Vagina (tissue), 2 donors: ENCODE results near the gene ZNF432. TPM values are rescaled to one million over a fixed set of nuclear protein-coding genes. Genes with fewer than 3 reads are reported as not detected.
A peak's percentile ranks its signal among the peaks of the same experiment; 100 is the strongest.
"Not testable (repeated sequence)": the region's sequence is repeated elsewhere in the genome, so short reads cannot be mapped to it uniquely, and the experiment has no call there.

Experiments
- DNase-seq, 2 donors: peaks; one replicate each; pipeline ENCODE4 v3.0.0-alpha.2; 2017; ENCODE audit errors: extremely low spot score in 2 of 2
- H3K27ac ChIP-seq: fragments of 200-600 bp; sonication (generic); one replicate; pipeline ENCODE4 v1.5.1; 2019
- H3K27me3 ChIP-seq: fragments of 200-600 bp; sonication (generic); one replicate; pipeline ENCODE4 v1.5.1; 2019
- H3K36me3 ChIP-seq, 2 donors: fragments of 200-600 bp; sonication (generic); one replicate each; pipeline ENCODE4 v1.5.1; 2017 to 2019
- H3K4me1 ChIP-seq: fragments of 200-600 bp; sonication (generic); one replicate; pipeline ENCODE4 v1.5.1; 2019
- H3K4me3 ChIP-seq, 2 donors: fragments of 200-600 bp; sonication (generic); 1 replicate in 1 of 2; 2 replicates in 1 of 2; pipeline ENCODE4 v1.5.1; 2016 to 2019
- H3K9me3 ChIP-seq: fragments of 200-600 bp; sonication (generic); one replicate; pipeline ENCODE4 v1.5.1; 2019
- CTCF ChIP-seq, 3 experiments: fragments of 450-650 bp in 2 of 3; fragments of 200-600 bp in 1 of 3; sonication (generic) in 1 of 3; IDR thresholded peaks; one replicate each; pipeline ENCODE4 v1.5.1; 2017 to 2019; ENCODE audit warnings: antibody characterized with exemption in 3 of 3, mild to moderate bottlenecking in 2 of 3, moderate library complexity in 2 of 3
- POLR2A ChIP-seq, 2 donors: fragments of 450-650 bp; IDR thresholded peaks; one replicate each; pipeline ENCODE4 v1.6.1; 2017; ENCODE audit warnings: antibody characterized with exemption in 2 of 2, mild to moderate bottlenecking in 2 of 2, moderate library complexity in 2 of 2
- POLR2AphosphoS5 ChIP-seq, 2 donors: sonication (generic); formaldehyde crosslinking; IDR thresholded peaks; one replicate each; pipeline ENCODE4 v1.9.0; 2017; ENCODE audit warnings: antibody characterized with exemption in 2 of 2, mild to moderate bottlenecking in 2 of 2, low read depth in 1 of 2; ENCODE audit not compliant: insufficient read depth in 1 of 2
- intact Hi-C: fragments of 100-400 bp; cut with DNase I; formaldehyde crosslinking; loops from one replicate; pipeline ENCODE4 v1.15.1; 2023
- total RNA-seq: library from RNA; depleted of rRNA; stranded (reverse); fragments of >200 nt; gene quantifications from one replicate; pipeline ENCODE4 v1.2.3, GENCODE V29; 2016

ZNF432 gene
- total RNA-seq, 1 donor from 2014 or later: 14.0 TPM

GRCh38 chr19:52039169-52039568 lies 9.5 kb downstream of the ZNF432 start:
- Histone ChIP-seq H3K27me3 (no peaks in the 10 kb centered on the region), H3K4me3 (no peak overlapping the region), H3K27ac (no peak overlapping the region), H3K9me3 (peaks cover 73% of the 10 kb centered on the region), H3K4me1 (no peaks in the 10 kb centered on the region), H3K36me3 (peaks cover 29 to 97% of the 10 kb centered on the region in 2 donors)
- no peak for DNase-seq
- intact Hi-C loops: no loop called here
- TF ChIP-seq POLR2A (IDR thresholded peaks at IDR 0.05) (no peak), POLR2AphosphoS5 (IDR thresholded peaks at IDR 0.05; ENCODE audit: insufficient read depth in 1 of 2, low read depth in 1 of 2) (no peak), CTCF (IDR thresholded peaks at IDR 0.05) (no peak)

DNA sequence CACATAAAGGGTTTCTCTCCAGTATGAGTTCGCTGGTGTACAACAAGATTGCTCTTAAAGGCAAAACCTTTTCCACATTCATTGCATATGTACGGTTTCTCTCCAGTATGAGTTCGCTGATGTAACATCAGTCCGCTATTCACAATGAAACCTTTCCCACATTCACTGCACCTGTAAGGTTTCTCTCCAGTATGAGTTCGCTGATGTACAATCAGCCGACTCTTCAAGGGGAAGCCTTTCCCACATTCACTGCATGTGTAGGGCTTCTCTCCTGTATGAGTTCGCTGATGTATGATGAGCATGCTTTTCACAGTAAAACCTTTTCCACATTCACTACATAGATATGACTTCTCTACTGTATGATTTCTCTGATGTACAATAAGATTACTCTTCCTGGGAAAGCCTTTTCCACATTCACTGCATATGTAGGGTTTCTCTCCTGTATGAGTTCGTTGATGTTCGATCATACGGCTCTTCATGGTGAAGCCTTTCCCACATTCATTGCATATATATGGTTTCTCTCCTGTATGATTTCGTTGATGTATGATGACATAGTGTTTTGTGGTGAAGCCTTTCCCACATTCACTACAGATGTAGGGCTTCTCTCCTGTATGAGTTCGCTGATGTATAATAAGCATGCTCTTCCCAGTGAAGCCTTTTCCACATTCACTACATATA lies 14.4 kb downstream of the ZNF432 start:
- TF ChIP-seq POLR2AphosphoS5 (IDR thresholded peaks at IDR 0.05; ENCODE audit: insufficient read depth in 1 of 2, low read depth in 1 of 2) (no peak), POLR2A (IDR thresholded peaks at IDR 0.05) (no peak), CTCF (IDR thresholded peaks at IDR 0.05) (no peak)
- peaks cover 80% of the 10 kb centered on the region for H3K9me3 ChIP-seq
- peaks cover under 1% of the 10 kb centered on the region for H3K4me1 ChIP-seq
- DNase-seq: no peak
- H3K36me3 ChIP-seq: peaks cover 10 to 73% of the 10 kb centered on the region in 2 donors
- H3K27me3 ChIP-seq: no peaks in the 10 kb centered on the region
- no peak overlapping the region for H3K4me3 ChIP-seq
- no peak overlapping the region for H3K27ac ChIP-seq
- intact Hi-C loops: no loop called here

DNA sequence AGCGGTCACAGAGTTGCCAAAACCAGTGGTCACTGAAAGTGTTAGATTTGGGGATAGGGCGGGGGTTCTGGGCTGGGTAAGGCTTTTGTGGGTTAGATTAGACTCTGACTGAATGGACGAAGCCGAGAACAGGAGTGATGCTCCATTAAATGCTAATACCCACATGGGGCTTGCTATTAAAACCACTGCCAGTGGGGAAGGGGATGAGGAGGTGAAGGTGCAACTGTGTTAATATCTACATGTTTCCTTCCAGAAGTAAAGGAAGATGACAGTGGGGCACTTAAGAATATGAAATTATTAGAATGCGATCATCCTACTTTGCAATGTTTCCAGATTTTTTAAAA lies 19.9 kb downstream of the ZNF432 start:
- Histone ChIP-seq H3K9me3 (peaks cover 39% of the 10 kb centered on the region), H3K4me1 (peaks cover 27% of the 10 kb centered on the region), H3K4me3 (peak overlapping the region; percentile 77 to 84), H3K27me3 (no peaks in the 10 kb centered on the region), H3K36me3 (peaks cover 3 to 44% of the 10 kb centered on the region in 2 donors), H3K27ac (peak overlapping the region; percentile 92)
- TF ChIP-seq CTCF (IDR thresholded peaks at IDR 0.05): no peak
- no peak for TF ChIP-seq POLR2AphosphoS5 (IDR thresholded peaks at IDR 0.05; ENCODE audit: insufficient read depth in 1 of 2, low read depth in 1 of 2)
- no peak for TF ChIP-seq POLR2A (IDR thresholded peaks at IDR 0.05)
- DNase-seq: no peak
- intact Hi-C loops: no loop called here

DNA sequence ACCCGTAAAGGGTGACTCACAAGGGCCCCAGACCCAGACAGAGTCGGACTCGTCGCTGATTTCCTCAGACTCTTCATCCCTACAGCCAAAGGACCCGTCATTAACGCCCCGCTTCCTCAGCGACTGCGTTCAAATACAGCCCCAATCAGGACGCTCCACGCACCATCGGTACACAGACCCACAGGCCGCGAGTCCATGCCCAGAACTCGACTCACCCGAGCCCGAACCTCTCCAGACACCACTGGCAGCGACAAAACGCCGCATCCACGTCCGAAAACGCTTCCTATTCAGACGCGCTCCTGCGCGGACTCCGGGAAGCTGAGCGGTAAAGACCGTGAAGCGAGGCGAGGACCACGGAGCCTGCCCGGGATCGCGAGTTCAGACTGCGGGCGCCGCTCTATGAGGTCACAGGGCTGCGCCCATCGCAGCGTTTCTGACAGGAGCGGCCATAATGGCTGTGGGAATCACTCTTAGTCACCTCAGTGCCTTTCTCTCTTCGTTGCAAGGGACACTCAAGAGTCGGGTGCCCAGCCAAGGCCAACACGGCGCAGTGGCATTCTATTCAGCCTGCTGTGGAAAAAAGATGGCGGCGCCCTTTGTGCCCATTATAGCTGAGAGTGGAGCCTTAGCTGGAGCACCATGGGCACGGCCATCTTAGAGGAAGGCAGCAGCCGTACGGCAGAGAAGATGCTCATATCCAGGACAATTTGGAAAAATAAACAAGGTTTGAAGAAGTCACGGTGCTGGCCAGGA lies 20.4 kb downstream of the ZNF432 start, which contains the start of gene ZNF614:
Gene ZNF614 (minus strand): TSS at position 353 of the 753 bp plus-strand sequence. CDS start 2,634 bp downstream, outside the sequence.
- Histone ChIP-seq H3K4me3 (peak within 1 kb of the TSS; percentile 77 to 84), H3K36me3 (peaks cover 3 to 45% of the 10 kb centered on the region in 2 donors), H3K27ac (peak within 1 kb of the TSS; percentile 92), H3K9me3 (peaks cover 39% of the 10 kb centered on the region), H3K27me3 (no peaks in the 10 kb centered on the region), H3K4me1 (peaks cover 27% of the 10 kb centered on the region)
- peak; percentile 88 to 92 for TF ChIP-seq POLR2AphosphoS5 (IDR thresholded peaks at IDR 0.05; ENCODE audit: insufficient read depth in 1 of 2, low read depth in 1 of 2)
- TF ChIP-seq POLR2A (IDR thresholded peaks at IDR 0.05): no peak
- no peak for TF ChIP-seq CTCF (IDR thresholded peaks at IDR 0.05)
- DNase-seq: peak in 1 of 2 donors; percentile 88
- intact Hi-C loops: no loop called here

GRCh38 chr19:52026255-52026990 lies 22.2 kb downstream of the ZNF432 start:
- Histone ChIP-seq H3K36me3 (peaks cover 3 to 53% of the 10 kb centered on the region in 2 donors), H3K9me3 (peaks cover 36% of the 10 kb centered on the region), H3K4me1 (peaks cover 27% of the 10 kb centered on the region)
- H3K27ac ChIP-seq, H3K27me3 ChIP-seq, DNase-seq, H3K4me3 ChIP-seq, intact Hi-C loops: not testable (repeated sequence)

DNA sequence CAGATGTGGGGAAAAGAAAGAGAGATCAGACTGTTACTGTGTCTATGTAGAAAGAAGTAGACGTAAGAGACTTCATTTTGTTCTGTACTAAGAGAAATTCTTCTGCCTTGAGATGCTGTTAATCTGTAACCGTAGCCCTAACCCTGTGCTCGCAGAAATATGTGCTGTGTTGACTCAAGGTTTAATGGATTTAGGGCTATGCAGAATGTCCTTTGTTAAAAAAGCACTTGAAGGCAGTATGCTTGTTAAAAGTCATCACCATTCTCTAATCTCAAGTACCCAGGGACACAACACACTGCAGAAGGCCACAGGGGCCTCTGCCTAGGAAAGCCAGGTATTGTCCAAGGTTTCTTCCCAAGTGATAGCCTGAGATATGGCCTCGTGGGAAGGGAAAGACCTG lies 24.2 kb downstream of the ZNF432 start:
- peaks cover 27% of the 10 kb centered on the region for H3K4me1 ChIP-seq
- H3K9me3 ChIP-seq: peaks cover 44% of the 10 kb centered on the region
- intact Hi-C loops, H3K4me3 ChIP-seq, DNase-seq, H3K27ac ChIP-seq, H3K27me3 ChIP-seq: not testable (repeated sequence)
- peaks cover 3 to 67% of the 10 kb centered on the region in 2 donors for H3K36me3 ChIP-seq
